HG03103 (cell line): Measurements from ENCODE around the gene TRMT112.
"Not testable (repeated sequence)": the region's sequence is repeated elsewhere in the genome, so short reads cannot be mapped to it uniquely, and the experiment has no call there.

ENCODE experiments used
- ATAC-seq: cut with Tn5 transposase; IDR thresholded peaks from one replicate; pipeline ENCODE4 v1.9.1; 2021; ENCODE audit warnings: low read depth; ENCODE audit not compliant: unreplicated experiment

TRMT112 gene

DNA sequence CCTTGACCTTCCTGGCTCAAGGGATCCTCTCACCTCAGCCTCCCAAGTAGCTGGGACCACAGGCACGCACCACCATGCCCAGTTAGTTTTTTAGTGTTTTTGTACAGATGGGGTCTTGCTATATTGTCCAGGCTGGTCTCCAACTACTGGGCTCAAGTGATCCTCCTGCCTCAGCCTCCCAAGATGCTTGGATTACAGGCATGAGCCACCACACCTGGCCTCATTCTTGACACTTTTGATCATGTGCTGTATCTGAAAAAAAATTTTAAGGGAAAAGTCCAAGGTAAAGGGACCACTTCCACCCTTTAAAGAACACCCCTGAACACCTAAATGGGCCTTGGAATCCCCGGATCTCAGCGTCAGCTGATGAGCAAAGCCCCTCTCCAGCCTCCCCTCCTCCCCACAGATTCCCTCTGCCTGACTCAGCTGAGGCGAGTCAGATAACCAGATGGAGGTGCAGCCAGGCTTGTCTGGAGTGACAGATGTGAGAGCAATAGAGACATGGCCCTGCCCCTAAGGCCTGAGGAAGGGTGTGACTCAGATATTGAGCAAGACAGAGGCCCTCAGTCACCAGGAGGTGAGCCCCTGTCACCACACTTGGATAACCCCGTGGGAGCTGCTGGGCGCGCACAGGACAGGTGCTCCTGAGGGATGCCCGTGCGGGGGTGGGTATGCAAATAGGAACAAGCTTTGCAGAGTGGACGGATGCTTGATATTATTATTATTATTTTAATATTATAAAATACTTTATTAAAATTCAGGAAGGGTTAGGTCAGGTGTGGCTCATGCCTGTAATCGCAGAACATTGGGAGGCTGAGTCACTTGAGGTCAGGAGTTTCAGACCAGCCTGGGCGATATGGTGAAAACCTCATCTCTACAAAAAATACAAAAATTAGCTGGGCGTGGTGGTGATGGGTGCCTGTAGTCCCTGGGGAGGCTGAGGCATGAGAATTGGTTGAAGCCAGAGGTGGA is 17.7 kb upstream of the TRMT112 start:
- ATAC-seq, result peak; percentile 68

DNA sequence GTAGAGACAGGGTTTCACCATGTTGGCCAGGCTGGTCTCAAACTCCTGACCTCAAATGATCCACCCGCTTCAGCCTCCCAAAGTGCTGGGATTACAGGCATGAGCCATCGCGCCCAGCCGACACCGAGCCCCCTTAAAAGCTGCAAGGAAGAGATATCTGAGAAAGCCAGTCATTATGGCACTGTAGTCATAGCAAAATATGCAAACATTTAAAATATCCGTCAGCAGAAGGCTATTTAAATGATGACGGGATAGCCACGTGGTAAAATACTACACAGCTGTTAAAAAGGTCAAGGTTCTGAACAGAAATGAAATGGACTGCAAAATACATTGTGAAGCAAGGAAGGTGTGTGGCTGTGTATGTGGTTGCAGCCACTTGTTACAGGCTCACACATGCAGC is 16.2 kb upstream of the TRMT112 start:
- no peak for ATAC-seq

- ATAC-seq, result peak; percentile 37
Measured at GRCh38 chr11:64331569-64332371, 14.4 kb upstream of the TRMT112 start.

DNA sequence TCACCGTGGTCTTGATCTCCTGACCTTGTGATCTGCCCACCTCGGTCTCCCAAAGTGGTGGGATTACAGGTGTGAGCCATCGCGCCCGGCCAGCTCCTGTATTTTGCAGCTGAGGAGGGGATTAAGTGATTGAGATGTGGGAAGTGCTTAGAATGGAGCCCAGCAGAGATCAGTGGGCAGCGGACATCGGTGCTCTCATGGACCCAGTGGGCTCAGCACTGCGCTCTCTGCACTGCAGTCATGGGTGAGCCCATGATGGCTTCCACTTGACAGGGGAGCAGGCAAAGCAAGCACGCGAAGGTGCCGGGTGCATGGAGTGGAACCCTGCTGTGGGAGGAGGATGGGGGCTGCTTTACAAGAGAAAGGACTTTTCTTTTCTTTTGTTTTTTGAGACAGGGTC is 13.5 kb upstream of the TRMT112 start:
- no peak for ATAC-seq

DNA sequence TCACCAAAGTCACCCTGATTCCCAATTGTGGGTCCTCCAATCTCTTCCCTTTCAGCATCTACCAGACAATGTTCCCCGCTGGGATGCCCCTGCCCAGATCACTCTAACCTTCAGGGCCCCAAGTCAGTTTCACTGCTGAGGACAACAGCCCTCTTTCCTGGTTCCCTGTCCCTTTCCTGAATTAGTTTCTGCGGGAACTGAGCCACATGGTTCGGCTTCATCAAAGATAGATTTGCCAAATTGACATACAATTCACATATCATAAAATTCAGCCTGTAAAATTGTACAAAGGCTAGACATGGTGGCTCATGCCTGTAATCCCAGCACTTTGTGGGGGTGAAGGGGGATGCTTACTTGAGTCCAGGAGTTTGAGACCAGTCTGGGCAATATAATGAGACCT is 10.6 kb upstream of the TRMT112 start:
- ATAC-seq, result no peak

DNA sequence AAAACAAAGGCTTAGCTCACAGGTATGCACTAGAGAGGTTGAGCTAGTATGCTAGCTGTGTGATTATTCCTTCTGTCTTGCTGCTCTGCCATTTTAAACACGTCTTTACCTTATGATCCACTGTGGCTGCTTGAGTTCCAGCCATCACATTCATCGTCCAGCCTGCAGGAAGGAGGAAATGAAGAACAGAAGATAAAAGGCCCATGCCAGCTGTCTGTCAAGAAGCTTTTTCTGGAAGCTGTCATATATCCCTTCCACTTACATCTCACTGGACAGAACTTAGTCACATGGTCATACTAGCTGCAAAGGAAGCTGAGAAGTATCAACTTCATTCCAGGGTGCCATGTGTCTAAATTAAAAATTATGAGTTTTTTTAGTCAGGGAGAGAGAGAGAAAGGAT is 10.0 kb upstream of the TRMT112 start:
- ATAC-seq, result no peak

- no peak for ATAC-seq
Measured at GRCh38 chr11:64324692-64325469, 7.5 kb upstream of the TRMT112 start.

GRCh38 chr11:64323984-64324383 is 6.6 kb upstream of the TRMT112 start:
- ATAC-seq, result not testable (repeated sequence)

DNA sequence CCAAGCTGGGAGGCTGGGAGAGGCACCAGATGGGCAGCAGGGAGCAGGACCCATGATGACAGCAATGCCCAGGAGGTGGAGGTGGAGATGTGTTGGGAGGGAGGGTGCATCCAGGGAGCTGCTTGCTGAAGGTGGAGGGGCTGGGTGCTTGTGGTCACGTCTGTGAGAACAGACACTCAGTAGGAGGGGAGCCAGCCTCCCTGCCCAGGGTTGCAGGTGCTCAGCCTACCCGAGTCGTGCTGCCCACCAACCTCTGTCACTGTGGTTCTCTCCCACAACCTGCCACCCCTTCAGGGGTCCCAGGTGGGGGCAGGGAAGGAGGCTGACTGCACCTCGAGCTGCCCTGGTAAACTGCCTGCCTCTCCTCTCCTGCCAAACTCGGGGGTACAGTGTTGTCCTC is 6.0 kb upstream of the TRMT112 start:
- ATAC-seq, result no peak

GRCh38 chr11:64322925-64323260 is 5.5 kb upstream of the TRMT112 start:
- ATAC-seq, result no peak

DNA sequence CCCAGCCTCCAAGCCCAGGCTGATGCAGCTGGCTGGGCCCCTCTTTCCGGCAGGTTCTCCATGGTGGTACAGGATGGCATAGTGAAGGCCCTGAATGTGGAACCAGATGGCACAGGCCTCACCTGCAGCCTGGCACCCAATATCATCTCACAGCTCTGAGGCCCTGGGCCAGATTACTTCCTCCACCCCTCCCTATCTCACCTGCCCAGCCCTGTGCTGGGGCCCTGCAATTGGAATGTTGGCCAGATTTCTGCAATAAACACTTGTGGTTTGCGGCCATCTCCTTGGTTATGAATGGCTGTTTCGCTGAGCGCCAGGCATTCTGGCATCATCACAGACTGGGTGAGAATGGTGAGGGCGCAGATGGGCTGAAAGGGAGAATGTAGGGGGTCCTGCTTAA is 4.2 kb upstream of the TRMT112 start:
- no peak for ATAC-seq

- no peak for ATAC-seq
Measured at GRCh38 chr11:64321026-64321425, 3.7 kb upstream of the TRMT112 start.

GRCh38 chr11:64320556-64320955 is 3.2 kb upstream of the TRMT112 start:
- ATAC-seq, result no peak

- no peak for ATAC-seq
Measured at GRCh38 chr11:64318766-64319761, 1.7 kb upstream of the TRMT112 start.

- ATAC-seq, result no peak
Measured at GRCh38 chr11:64317961-64318765, 804 bp upstream of the TRMT112 start, which contains the start of gene PRDX5. Gene PRDX5, plus strand, starts transcription at chr11:64318121. Its CDS starts 95 bp downstream, at chr11:64318216.

DNA sequence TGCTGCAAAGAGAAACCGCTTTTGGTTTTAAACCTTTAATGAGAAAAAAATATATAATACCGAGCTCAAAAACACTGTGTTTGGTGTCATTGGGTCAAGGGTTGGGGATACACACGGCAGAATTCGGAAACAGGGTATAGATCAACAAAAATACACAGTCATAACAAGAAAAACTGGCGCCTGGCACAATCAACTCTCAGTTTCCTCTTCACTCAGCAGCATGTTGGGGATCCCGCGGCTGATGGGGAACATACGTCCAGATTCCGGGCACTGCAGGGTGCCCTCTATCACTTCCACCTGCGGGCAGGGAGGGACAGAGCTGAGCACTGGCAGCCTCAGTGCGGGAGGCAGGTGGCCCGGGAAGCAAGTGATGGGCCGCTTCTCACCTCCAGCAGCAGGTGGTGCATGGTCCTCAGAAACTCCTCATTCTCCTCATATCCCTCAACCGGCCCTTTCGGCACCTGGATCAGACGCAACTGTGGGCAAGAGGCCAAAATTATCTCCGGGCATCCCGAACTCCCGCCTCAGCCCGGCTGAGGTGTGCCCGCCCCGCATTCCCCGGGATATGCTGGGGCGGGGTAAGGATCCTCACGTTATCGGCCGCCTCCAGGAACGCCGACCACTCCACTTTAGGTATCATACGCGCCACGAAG is 561 bp downstream of the TRMT112 start:
- ATAC-seq, result no peak

- ATAC-seq, result not testable (repeated sequence)
Measured at GRCh38 chr11:64315667-64316526, 1.5 kb downstream of the TRMT112 start.
